NCI-H526 treated with DMSO at 0.1 percent for 48 hours (cell line): ENCODE results near the gene PIK3IP1.

Experiments used
- DNase-seq: peaks from one replicate; lab custom pipeline; 2025; lab: John Stamatoyannopoulos, UW

Gene PIK3IP1

DNA sequence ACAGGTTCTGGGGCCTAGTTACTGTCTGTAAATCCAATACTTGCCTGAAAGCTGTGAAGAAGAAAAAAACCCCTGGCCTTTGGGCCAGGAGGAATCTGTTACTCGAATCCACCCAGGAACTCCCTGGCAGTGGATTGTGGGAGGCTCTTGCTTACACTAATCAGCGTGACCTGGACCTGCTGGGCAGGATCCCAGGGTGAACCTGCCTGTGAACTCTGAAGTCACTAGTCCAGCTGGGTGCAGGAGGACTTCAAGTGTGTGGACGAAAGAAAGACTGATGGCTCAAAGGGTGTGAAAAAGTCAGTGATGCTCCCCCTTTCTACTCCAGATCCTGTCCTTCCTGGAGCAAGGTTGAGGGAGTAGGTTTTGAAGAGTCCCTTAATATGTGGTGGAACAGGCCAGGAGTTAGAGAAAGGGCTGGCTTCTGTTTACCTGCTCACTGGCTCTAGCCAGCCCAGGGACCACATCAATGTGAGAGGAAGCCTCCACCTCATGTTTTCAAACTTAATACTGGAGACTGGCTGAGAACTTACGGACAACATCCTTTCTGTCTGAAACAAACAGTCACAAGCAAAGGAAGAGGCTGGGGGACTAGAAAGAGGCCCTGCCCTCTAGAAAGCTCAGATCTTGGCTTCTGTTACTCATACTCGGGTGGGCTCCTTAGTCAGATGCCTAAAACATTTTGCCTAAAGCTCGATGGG is 13.5 kb downstream of the PIK3IP1 start:
- DNase-seq, result no peak

DNA sequence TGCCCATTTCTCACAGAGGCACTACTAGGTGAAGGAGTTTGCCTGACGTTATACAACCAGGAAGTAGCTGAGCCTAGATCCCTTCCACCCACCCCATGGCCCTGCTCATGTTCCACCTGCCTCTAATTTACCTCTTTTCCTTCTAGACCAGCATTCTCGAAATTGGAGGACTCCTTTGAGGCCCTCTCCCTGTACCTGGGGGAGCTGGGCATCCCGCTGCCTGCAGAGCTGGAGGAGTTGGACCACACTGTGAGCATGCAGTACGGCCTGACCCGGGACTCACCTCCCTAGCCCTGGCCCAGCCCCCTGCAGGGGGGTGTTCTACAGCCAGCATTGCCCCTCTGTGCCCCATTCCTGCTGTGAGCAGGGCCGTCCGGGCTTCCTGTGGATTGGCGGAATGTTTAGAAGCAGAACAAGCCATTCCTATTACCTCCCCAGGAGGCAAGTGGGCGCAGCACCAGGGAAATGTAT is 14.1 kb downstream of the PIK3IP1 start:
- DNase-seq, result no peak

DNA sequence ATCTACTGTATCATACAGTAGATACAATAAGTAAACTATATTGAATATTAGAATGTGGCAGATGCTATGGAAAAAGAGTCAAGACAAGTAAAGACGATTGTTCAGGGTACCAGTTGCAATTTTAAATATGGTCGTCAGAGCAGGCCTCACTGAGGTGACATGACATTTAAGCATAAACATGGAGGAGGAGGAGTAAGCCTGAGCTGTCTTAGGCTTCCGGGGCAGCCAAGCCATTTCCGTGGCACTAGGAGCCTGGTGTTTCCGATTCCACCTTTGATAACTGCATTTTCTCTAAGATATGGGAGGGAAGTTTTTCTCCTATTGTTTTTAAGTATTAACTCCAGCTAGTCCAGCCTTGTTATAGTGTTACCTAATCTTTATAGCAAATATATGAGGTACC is 14.5 kb downstream of the PIK3IP1 start:
- no peak for DNase-seq

- no peak for DNase-seq
Measured at GRCh38 chr22:31276426-31277167, 15.7 kb downstream of the PIK3IP1 start.

- DNase-seq, result no peak
Measured at GRCh38 chr22:31275576-31275975, 16.7 kb downstream of the PIK3IP1 start.

DNA sequence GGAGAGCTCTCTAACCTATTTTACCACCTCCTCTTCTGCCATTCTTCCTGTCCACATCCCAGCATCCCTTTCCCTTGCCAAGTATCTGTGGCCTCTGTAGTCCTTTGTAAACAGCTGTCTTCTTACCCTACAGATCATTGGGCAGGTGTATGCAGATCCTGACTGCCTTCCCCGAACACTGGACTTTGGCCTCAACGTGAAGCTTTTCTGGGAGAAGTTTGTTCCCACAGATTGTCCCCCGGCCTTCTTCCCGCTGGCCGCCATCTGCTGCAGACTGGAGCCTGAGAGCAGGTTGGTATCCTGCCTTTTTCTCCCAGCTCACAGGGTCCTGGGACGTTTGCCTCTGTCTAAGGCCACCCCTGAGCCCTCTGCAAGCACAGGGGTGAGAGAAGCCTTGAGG is 17.3 kb downstream of the PIK3IP1 start:
- DNase-seq, result peak; percentile 36

- no peak for DNase-seq
Measured at GRCh38 chr22:31274017-31274416, 18.3 kb downstream of the PIK3IP1 start.

- DNase-seq, result no peak
Measured at GRCh38 chr22:31272522-31273446, 19.5 kb downstream of the PIK3IP1 start.

DNA sequence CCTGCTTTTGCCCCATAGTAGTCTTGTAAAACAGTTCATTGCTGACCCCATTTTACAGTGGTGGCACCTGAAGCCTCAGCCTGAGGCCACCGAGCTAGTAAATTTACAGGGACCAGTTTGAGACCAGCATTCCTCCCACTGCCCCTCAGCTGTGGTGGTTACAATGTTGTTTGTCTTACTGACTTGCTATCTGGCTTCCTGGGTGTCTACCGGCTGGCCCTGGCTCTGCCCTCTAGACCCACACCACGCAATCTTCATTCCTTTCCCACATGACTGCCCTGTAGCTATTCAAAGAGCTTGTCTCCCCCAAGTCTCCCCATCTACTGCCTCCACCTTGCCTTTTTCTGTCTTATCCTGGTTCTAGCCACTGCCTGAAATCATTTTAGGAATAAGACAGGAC is 20.8 kb downstream of the PIK3IP1 start:
- no peak for DNase-seq

- no peak for DNase-seq
Measured at GRCh38 chr22:31271026-31271425, 21.3 kb downstream of the PIK3IP1 start.

GRCh38 chr22:31269892-31270579 is 22.3 kb downstream of the PIK3IP1 start:
- no peak for DNase-seq

- no peak for DNase-seq
Measured at GRCh38 chr22:31268281-31268680, 24.0 kb downstream of the PIK3IP1 start.

DNA sequence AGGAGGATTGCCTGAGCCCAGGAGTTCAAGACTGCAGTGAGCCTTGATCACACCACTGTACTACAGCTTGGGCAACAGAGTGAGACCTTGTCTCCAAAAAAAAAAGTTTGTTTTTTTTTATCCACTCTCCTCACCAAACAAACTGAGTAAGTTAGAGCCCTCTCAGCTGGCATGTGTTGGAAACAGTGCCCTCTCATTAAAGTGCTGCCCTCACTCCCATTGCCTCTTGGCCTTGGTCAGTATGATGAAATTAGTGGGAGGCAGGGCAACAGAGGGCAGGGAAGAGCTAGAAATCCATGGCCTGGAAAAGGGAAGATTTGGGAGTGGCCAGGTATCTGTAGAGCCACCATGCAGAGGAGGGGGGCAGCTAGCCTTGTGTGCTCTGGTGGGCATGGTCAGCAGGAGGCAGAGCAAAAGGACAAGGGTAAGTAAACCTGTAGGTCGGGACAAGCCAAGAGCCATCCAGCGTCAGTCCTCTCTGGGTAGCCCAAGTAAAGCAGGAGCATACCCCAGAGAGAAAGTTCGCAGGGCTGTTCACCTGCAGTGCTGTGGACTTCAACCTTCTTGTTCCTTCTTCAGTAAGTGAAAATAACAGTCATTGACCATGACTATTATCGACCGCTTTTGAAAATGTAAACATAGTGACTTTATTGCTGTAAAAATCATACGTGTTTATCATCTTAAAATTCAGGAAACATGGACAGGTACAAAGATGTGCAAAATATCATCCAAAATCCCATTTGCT is 28.2 kb downstream of the PIK3IP1 start:
- no peak for DNase-seq

DNA sequence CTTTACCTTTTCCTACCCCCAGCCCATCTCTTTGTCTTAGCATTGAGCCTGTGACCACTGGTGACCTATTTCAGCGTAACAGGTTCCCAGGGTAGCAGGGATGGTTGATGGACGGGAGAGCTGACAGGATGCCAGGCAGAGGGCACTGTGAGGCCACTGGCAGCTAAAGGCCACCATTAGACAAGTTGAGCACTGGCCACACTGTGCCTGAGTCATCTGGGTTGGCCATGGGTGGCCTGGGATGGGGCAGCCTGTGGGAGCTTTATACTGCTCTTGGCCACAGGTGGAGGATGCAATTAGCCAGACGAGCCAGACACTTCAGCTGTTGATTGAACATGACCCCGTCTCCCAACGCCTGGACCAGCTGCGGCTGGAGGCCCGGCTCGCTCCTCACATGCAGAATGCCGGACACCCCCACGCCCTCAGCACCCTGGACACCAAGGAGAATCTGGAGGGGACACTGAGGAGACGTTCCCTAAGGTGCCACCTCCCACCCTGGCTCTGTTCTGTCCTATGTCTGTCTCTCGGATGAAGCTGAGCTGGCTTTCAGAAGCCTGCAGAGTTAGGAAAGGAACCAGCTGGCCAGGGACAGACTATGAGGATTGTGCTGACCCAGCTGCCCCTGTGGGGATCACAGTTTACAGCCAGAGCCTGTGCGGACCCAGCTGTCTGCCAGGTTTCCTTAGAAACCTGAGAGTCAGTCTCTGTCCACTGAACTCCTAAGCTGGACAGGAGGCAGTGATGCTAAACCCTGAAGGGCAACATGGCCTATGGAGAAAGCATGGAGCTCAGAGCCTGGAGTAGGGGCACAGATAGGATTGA is 29.8 kb downstream of the PIK3IP1 start:
- DNase-seq, result no peak

DNA sequence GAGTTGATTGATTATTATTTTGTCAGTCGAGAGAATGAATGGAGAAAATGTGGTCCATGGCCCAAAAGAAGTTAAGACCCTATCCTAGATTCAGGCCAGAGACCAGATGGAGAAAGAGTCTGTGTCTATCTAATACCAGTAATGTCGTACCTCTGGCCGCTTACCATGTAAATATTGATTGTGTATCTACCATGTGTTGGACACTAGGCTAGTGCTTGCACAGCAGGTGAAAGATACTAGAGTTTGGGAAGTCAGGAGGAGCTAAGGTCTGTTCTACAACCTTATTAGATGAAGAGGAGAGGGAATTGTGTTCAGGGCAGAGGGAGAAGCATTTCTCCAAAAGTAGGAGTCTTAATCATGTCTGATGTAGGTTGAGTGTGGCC is 31.8 kb downstream of the PIK3IP1 start:
- DNase-seq, result no peak

GRCh38 chr22:31259798-31260473 is 32.4 kb downstream of the PIK3IP1 start:
- no peak for DNase-seq

GRCh38 chr22:31253949-31254348 is 38.3 kb downstream of the PIK3IP1 start:
- DNase-seq, result peak; percentile 79

- DNase-seq, result peak; percentile 64
Measured at GRCh38 chr22:31250740-31251600, 41.3 kb downstream of the PIK3IP1 start.
